DOHH2 (cell line): ENCODE results near the gene NPL.

Experiments
- EZH2phosphoT487 ChIP-seq: fragments of 200-600 bp; sonication (generic); IDR thresholded peaks from 2 replicates; pipeline ENCODE4 v1.6.1; 2017; ENCODE audit warnings: borderline replicate concordance, mild to moderate bottlenecking, antibody characterized with exemption, low read length, moderate library complexity, mixed read lengths
- TF ChIP-seq, protein P1 (sequence below): fragments of 200-600 bp; sonication (generic); IDR thresholded peaks from one replicate; pipeline ENCODE4 v1.5.1; 2014; ENCODE audit warnings: antibody characterized with exemption, mild to moderate bottlenecking, low read depth, low read length; ENCODE audit not compliant: poor library complexity, severe bottlenecking

DNA sequence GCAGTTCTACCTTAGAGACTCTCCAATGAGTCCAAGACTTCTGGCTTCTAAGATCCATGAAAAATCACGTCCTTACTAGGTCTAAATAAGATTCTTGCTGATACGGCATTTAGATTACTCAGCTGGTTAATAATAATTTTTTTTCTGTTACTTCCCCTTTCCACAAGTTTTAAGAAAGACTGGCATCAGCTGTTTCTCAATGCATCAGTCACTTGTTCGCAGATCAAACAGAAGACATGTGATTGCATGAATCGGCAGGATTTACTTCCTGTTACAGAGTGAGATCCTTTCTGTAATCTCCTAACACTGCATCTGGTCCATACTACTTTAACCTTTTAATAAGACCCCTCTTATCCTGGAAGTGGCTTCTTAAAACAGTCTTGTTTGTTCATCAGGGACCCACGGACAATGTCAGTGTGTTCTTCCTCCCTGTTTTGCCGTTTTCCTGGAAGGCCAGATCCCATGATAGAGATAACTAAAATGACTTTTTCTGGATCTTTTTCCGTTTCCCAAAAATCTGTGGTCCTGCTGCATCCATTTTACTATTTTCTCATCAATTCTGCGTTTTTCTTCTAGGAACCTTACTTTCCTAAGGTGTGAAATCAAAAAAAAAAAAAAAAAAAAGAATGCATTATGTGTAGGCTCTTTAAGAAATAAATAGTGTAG lies 6.1 kb downstream of the NPL start:
- TF ChIP-seq, protein P1, sequence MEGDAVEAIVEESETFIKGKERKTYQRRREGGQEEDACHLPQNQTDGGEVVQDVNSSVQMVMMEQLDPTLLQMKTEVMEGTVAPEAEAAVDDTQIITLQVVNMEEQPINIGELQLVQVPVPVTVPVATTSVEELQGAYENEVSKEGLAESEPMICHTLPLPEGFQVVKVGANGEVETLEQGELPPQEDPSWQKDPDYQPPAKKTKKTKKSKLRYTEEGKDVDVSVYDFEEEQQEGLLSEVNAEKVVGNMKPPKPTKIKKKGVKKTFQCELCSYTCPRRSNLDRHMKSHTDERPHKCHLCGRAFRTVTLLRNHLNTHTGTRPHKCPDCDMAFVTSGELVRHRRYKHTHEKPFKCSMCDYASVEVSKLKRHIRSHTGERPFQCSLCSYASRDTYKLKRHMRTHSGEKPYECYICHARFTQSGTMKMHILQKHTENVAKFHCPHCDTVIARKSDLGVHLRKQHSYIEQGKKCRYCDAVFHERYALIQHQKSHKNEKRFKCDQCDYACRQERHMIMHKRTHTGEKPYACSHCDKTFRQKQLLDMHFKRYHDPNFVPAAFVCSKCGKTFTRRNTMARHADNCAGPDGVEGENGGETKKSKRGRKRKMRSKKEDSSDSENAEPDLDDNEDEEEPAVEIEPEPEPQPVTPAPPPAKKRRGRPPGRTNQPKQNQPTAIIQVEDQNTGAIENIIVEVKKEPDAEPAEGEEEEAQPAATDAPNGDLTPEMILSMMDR, result no peak
- TF ChIP-seq EZH2phosphoT487, result no peak
